Activated CD8-positive, alpha-beta T cell treated with anti-CD3 and anti-CD28 coated beads for 36 hours (primary cell): ENCODE results near the gene GK2. TPM values are rescaled to one million over a fixed set of nuclear protein-coding genes. Genes with fewer than 3 reads are reported as not detected.

Experiments
- ATAC-seq: fragments of 200-7000 bp; cut with Tn5 transposase; one replicate; pipeline ENCODE4 v1.10.0; 2021; ENCODE audit warnings: mild to moderate bottlenecking, moderate library complexity
- CTCF ChIA-PET: fragments of 350-600 bp; sonication (Branson Sonifier 250); formaldehyde crosslinking; loops from one replicate; lab custom pipeline; 2021; ENCODE audit warnings: antibody characterized with exemption; lab: Charles Lee
- POLR2A ChIA-PET: fragments of 350-600 bp; sonication (Branson Sonifier 250); formaldehyde crosslinking; loops from one replicate; lab custom pipeline; 2021; ENCODE audit warnings: antibody characterized with exemption; lab: Charles Lee
- DNase-seq: peaks from one replicate; pipeline ENCODE4 v3.0.0-alpha.2; 2020
- H3K27ac Mint-ChIP-seq: one replicate; pipeline ENCODE4 v1.8.0; 2021; ENCODE audit warnings: mild to moderate bottlenecking, mixed read lengths
- H3K27me3 Mint-ChIP-seq: one replicate; pipeline ENCODE4 v1.8.0; 2021; ENCODE audit warnings: mixed read lengths
- H3K36me3 Mint-ChIP-seq: one replicate; pipeline ENCODE4 v1.8.0; 2021; ENCODE audit warnings: low read depth, mixed read lengths
- H3K4me1 Mint-ChIP-seq: one replicate; pipeline ENCODE4 v1.8.0; 2021; ENCODE audit warnings: low read depth, mixed read lengths
- H3K4me3 Mint-ChIP-seq: one replicate; pipeline ENCODE4 v1.8.0; 2021; ENCODE audit warnings: mild to moderate bottlenecking, moderate library complexity, mixed read lengths
- H3K9me3 Mint-ChIP-seq: one replicate; pipeline ENCODE4 v1.8.0; 2021; ENCODE audit warnings: mixed read lengths
- CTCF ChIP-seq: fragments of 200-600 bp; IDR thresholded peaks from one replicate; pipeline ENCODE4 v1.8.0; 2022; ENCODE audit warnings: antibody characterized with exemption, mild to moderate bottlenecking
- intact Hi-C: fragments of 100-400 bp; cut with micrococcal nuclease; formaldehyde crosslinking; loops from one replicate; pipeline ENCODE4 v1.10.0; 2022
- total RNA-seq, 2 experiments: library from RNA; stranded (reverse); gene quantifications; one replicate each; pipeline ENCODE4 v1.2.3, GENCODE V29; 2021

The GK2 gene
- total RNA-seq, 2 experiments from 2014 or later = not detected

GRCh38 chr4:79370026-79370425 is 38.0 kb downstream of the GK2 start:
- H3K9me3 Mint-ChIP-seq = peaks cover 3% of the 10 kb centered on the region
- H3K4me1 Mint-ChIP-seq = no peaks in the 10 kb centered on the region
- no peak for TF ChIP-seq CTCF
- H3K4me3 Mint-ChIP-seq = no peak overlapping the region
- no peak overlapping the region for H3K27ac Mint-ChIP-seq
- ChIA-PET POLR2A (no interaction called here), CTCF (no interaction called here)
- H3K27me3 Mint-ChIP-seq = no peaks in the 10 kb centered on the region
- ATAC-seq (no peak), DNase-seq (no peak)
- intact Hi-C loops = no loop called here
- no peaks in the 10 kb centered on the region for H3K36me3 Mint-ChIP-seq

- no peaks in the 10 kb centered on the region for H3K4me1 Mint-ChIP-seq
- DNase-seq (no peak), ATAC-seq (no peak)
- intact Hi-C loops = no loop called here
- no peaks in the 10 kb centered on the region for H3K27me3 Mint-ChIP-seq
- H3K4me3 Mint-ChIP-seq = no peak overlapping the region
- no peaks in the 10 kb centered on the region for H3K36me3 Mint-ChIP-seq
- peaks cover 3% of the 10 kb centered on the region for H3K9me3 Mint-ChIP-seq
- TF ChIP-seq CTCF = no peak
- POLR2A ChIA-PET = no interaction called here
- H3K27ac Mint-ChIP-seq = no peak overlapping the region
- CTCF ChIA-PET = no interaction called here
These were observed 40.9 kb downstream of the GK2 start for GRCh38 chr4:79367096-79367495.

GRCh38 chr4:79366422-79366821 is 41.6 kb downstream of the GK2 start:
- DNase-seq = no peak
- intact Hi-C loops = no loop called here
- Mint-ChIP-seq H3K27me3 (no peaks in the 10 kb centered on the region), H3K4me3 (no peak overlapping the region), H3K4me1 (no peaks in the 10 kb centered on the region), H3K9me3 (peaks cover 3% of the 10 kb centered on the region), H3K27ac (no peak overlapping the region), H3K36me3 (no peaks in the 10 kb centered on the region)
- TF ChIP-seq CTCF = no peak
- ATAC-seq = no peak
- CTCF ChIA-PET = no interaction called here
- POLR2A ChIA-PET = no interaction called here

DNA sequence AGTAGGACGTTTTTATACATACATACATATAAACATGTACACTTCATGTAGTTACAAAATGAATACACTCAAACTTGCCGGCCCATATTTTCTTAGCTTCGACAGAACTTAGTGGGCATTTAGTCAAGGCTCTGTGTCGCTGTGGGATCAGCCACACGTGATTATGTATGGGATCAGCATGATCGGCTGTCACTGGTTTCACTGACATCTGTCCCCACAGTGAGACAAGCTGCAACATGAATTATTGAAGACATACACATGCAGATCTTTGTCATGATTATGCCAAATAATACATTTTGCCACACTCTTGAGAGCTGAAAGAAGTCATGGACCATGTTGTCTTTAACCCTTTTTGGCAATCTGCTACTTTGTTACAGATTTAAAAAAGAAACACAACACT is 44.0 kb downstream of the GK2 start:
- CTCF ChIA-PET = no interaction called here
- intact Hi-C loops = no loop called here
- Mint-ChIP-seq H3K9me3 (no peaks in the 10 kb centered on the region), H3K36me3 (no peaks in the 10 kb centered on the region), H3K27ac (no peak overlapping the region), H3K4me3 (no peak overlapping the region), H3K4me1 (no peaks in the 10 kb centered on the region), H3K27me3 (no peaks in the 10 kb centered on the region)
- ATAC-seq = no peak
- no peak for DNase-seq
- no peak for TF ChIP-seq CTCF
- POLR2A ChIA-PET = no interaction called here

DNA sequence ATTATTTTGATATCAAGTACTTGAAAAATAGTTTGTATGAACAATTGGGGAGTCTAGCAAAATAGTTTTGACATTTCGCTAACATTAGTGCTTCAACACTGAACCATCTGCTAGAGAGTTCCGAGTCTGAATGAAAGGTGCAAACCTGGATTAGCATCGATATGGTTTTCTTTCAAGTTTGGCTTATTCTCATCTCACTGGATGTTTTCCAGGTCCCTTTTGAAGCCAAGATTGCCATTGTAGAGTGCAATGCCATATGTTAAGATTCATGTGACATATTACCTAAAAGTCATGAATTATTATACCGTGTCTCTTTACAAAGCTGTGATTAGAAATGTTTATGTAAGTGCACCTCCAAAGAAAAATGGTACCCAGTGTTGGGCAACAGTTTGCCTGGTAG is 45.4 kb downstream of the GK2 start:
- ChIA-PET CTCF (no interaction called here), POLR2A (no interaction called here)
- ATAC-seq = no peak
- TF ChIP-seq CTCF = no peak
- intact Hi-C loops = no loop called here
- no peak overlapping the region for H3K4me3 Mint-ChIP-seq
- no peaks in the 10 kb centered on the region for H3K36me3 Mint-ChIP-seq
- no peaks in the 10 kb centered on the region for H3K27me3 Mint-ChIP-seq
- no peaks in the 10 kb centered on the region for H3K4me1 Mint-ChIP-seq
- no peaks in the 10 kb centered on the region for H3K9me3 Mint-ChIP-seq
- DNase-seq = no peak
- H3K27ac Mint-ChIP-seq = no peak overlapping the region
